Renal cortical epithelial cell (primary cell): Measurements from ENCODE around the gene DNAJC16. TPM values are rescaled to one million over a fixed set of nuclear protein-coding genes. Genes with fewer than 3 reads are reported as not detected.
"Not testable (repeated sequence)": the region's sequence is repeated elsewhere in the genome, so short reads cannot be mapped to it uniquely, and the experiment has no call there.

Experiments
- DNase-seq: peaks from one replicate; pipeline ENCODE4 v3.0.0-alpha.2; 2011; ENCODE audit warnings: low read depth
- total RNA-seq: library from RNA; depleted of rRNA; stranded (reverse); fragments of >200 nt; gene quantifications from 2 replicates; pipeline ENCODE4 v1.2.3, GENCODE V29; 2014

Gene DNAJC16
- total RNA-seq, 1 donor from 2014 or later = 25.7 TPM

GRCh38 chr1:15507278-15507677 lies 19.4 kb upstream of the DNAJC16 start:
- DNase-seq = no peak

GRCh38 chr1:15508700-15509487 lies 17.8 kb upstream of the DNAJC16 start:
- DNase-seq = no peak

DNA sequence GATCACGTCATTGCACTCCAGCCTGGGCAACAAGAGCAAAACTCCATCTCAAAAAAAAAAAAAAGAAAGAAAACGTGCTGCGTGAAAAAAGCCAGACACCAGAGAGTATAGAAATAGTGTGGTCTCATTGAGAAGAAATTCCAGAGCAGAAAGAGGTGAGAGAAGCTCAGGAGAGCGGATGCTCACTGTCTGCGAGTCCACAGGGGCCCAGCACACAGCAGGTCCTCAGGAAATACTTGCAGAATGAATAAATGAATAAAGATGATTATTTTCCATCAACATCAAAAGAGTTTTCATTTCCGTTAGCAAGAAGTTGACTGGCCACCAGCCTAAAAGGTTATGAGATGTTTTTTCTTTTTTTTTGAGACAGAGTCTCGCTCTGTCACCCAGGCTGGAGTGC lies 17.1 kb upstream of the DNAJC16 start:
- no peak for DNase-seq

GRCh38 chr1:15510611-15511405 lies 15.8 kb upstream of the DNAJC16 start:
- DNase-seq = no peak

DNA sequence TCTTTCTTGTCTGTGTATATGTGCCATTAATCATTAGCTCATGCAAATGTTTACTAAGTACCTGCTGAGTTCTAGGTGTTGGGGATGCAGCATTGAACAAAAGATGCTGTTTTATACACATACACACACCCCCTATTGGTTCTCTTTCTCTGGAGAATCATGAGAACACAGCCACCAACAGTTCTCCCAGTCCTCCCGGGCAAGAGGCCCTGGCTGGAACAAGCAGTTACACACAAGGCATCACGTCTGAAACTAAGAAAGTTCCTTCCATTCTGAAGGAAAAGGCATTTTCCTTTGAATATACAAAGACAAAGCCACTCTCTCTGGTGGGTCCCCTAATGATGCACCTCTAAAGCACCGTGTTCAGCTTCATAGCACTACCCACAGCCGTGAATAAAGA lies 13.5 kb upstream of the DNAJC16 start:
- no peak for DNase-seq

GRCh38 chr1:15513919-15514318 lies 12.7 kb upstream of the DNAJC16 start:
- DNase-seq = no peak

DNA sequence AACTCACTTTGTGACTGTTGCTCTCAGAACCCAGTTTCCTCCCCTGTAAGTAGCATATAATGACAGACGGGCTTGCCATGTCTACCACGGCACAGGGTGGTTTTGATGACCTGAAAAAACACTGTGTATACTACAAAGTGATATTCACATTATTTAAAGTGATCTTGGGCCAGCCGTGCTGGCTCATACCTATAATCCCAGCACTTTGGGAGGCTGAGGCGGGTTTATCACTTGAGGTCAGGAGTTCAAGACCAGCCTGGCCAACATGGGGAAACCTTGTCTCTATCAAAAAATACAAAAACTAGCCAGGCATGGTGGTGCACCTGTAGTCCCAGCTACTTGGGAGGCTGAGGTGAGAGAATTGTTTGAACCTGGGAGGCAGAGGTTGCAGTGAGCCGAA lies 12.1 kb upstream of the DNAJC16 start:
- DNase-seq = not testable (repeated sequence)

GRCh38 chr1:15515022-15515663 lies 11.5 kb upstream of the DNAJC16 start:
- no peak for DNase-seq

DNA sequence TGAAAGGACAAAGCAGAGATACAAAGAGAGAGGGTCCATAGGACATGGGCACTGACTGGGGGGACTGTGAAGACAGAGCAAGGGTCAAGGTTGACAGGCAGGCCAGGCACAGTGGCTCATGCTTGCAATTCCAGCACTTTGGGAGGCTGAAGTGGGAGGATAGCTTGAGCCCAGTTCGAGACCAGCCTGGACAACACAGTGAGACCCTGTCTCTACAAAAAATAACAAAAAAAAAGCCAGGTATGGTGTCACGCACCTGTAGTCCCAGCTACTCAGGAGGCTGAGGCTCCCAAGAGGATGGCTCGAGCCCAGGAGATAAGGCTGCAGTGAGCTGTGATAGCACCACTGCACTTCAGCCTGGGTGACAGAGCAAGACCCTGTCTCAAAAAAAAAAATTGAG lies 7.0 kb upstream of the DNAJC16 start:
- DNase-seq = no peak

DNA sequence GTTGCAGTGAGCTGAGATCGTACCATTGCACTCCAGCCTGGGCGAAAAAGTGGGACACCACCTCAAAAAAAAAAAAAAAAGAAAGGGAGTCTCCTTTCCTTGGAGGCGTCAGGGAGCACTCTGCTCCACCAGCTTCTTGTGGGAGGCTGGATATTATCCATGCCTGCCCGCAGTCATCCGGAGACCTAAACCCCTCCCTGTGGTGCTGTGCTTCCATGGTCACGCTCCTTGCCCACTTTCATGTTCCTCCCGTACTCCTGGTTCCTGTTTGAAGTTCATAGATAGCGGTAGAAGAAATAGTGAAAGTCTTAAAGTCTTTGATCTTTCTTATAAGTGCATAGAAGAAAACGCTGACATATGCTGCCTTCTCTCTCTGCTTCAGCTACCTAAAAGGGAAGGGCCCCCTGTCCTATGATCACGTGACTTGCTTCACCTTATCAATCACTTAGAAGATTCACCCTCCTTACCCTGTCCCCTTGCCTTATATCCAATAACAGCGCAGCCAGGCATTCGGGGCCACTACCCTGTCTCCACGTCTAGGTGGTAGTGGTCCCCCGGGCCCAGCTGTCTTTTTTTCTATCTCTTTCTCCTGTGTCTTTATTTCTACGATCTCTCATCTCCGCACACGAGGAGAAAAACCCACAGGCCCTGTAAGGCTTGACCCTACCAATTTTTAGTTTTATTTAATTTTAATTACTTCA lies 5.3 kb upstream of the DNAJC16 start:
- DNase-seq = peak; percentile 62

- no peak for DNase-seq
These were observed 4.1 kb upstream of the DNAJC16 start for GRCh38 chr1:15522551-15522950.

DNA sequence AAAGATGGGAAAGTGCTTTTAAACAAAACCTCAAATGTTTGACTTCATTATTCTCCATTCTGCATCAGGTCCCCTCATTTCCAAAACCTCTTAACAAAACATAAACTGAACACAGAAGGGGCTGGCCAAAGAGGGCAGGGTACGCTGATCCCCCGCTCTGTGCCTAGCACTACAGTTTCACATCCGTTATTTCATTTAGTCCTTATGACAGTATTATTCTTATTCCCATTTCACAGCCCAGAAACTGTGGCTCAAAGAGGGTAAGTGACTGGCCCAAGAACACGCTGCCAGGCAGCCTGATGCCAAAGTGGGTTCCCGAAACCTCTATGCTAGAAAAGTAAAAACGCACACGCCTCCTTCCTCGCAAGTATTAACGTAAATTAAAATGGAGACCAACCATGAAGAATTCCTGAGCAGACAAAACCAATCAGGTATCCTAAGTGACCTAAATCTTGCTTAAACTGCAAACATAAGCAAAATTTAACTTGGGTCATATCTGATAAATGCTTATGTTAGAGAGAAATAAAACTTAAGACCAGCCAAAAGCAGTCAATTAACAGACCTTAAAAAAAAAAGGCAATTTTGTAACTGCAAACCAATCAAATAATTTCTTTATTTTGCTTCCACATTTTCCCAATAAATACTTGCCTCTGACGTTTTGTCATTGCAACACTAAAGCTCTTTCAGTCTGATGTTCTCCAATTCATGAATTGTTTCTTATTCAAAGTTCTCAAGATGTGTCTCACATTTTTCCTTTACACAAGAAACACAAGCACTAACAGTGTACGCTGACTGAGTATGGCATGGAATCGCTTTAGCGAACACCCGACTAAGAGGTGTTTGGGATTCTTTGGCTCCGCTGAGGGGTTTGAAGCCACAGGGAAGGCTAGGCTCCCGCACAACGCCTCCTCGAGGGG lies 3.3 kb upstream of the DNAJC16 start:
- DNase-seq = peak; percentile 48

- DNase-seq = no peak
These were observed 2.7 kb upstream of the DNAJC16 start, which contains the start of gene CASP9 for GRCh38 chr1:15524021-15524282. Gene CASP9 (minus strand): TSS chr1:15524215. CDS start chr1:15524200, 15 bp downstream.

DNA sequence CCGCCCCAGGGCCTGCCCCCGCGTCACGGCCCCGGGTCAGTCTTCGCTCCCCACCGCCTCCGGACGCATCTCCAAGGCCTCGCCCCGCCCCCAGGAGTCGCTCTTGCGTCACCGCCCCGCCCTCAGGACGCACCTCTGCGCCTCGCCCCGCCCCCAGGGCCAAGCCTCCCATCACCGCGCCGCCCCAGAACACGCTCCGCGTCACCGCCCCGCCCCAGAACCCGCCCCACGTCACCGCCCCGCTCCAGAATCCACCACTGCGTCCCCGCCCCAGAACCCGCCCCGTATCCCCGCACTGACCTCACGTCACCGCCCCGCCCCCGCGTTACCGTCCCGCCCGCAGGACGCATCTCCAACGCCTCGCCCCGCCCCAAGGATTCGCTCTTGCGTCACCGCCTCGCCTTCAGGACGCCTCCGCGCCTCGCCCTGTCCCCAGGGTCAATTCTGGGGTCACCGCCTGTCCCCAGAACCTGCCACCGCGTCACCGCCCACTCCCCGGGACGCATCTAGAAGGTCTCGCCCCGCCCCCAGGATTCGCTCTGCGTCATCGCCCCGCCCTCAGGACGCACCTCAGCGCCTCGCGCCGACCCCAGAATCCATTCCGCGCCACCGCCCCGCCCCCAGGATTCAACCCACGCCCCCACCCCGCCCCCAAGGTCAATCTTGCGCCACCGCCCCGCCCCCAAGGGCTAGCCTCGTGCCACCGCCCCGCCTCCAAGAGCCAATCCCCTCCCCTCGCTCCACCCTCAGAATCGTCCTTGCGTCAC lies 2.2 kb upstream of the DNAJC16 start:
- peak; percentile 82 for DNase-seq

DNA sequence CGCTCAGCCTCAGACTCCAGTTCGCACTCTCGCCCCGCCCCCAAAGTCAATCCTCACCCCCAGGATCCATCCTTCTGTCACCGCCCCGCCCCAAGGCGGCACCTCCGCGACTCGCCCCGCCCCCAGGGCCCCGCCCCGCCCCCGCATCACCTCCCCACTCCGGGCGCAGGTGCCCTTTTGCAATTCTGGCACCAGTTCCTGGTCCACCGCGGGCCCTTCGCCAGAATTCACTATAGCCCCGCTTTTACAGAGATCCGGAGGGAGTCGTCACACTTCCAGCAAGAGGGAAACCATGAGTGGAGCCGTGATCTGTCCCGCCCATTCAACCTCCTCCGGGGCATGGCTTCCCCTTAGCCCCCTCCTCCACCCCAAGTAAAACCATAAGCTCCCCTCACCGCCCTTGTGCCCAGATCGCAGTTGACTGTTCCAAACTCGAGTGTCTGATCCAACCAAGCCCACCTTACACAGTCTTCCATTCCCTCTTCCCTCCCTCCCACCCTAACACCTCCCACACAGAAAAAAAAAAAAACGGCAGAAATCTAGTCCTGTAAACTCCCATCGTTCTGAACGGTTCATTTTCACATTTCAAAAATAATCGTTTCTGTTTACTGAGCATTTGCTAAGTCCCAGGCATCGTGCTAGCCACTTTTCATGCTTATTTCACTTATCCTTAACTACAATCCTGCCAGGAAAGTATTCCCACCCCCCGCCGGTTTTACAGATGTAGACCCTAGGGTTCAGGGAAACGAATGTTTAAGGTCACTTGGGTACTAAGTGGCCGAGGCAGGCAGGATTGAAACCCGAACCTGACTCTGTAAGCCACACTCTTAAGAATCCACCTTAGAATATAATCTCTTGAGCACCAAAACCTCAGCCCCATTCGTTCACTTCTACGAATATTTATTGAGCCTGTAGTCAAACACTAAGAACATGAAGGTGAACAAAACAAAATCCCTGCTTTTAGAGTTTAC lies 1.3 kb upstream of the DNAJC16 start:
- peak; percentile 88 for DNase-seq

- DNase-seq = peak; percentile 15
These were observed 593 bp upstream of the DNAJC16 start for GRCh38 chr1:15526021-15526489.

DNA sequence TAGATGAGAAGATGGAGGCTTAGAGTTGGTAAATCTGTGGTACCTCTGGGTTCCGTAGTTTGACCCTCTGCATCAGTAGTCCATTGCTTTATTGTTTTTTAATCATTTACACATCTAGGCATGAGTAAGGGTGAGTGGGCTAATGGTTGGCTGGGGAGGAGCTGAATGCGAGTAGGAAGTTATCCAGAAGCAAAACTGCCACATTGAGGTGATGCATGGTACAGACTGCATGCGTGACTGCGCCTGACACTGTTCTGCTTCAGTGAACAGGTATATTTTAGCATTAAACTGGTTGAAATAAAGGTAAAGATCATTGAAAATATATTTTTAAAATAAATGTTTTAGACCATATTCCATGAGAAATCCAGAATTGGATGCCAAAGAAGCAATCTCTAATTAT lies 4.4 kb downstream of the DNAJC16 start:
- peak; percentile 68 for DNase-seq

DNA sequence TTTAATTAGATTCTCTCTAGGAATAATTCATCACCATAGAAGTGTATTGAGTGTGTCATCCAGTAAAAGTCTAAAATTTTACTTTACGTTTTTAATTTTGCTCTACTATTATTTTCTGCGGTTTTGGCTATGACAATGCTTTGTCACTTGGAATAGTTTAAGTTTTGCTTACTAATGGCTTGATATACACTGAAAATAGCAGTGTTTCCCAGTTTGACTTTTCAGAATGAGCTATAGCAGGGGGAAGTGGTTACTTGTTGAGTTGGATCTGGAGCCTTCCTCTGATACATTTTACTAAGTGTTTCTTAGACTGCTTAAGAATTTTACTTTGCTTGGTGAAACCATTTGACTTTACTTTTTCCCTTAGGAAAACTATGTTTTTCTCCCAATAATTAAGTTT lies 5.0 kb downstream of the DNAJC16 start:
- DNase-seq = no peak

DNA sequence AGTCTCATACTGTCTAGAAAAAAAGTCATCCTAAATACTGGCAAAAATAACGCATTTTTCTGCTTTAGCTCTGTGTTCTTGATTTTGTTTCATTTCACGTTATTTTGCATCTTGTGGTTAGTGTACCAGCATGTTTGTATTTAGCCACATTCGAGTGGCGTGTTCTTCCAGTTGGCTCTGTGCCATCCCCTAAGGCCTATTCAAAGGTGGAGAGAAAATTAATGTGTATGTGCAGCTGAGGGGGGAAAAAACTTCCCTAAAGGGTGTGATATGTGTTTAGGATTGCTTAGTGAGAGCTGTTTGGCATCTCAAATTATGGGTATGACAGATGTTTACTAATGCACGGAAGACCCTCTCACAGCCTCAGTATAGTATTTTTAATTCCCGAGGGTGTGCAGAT lies 12.1 kb downstream of the DNAJC16 start:
- no peak for DNase-seq
